ENCODE data around the gene EPB41L5.
"Not testable (repeated sequence)": the region's sequence is repeated elsewhere in the genome, so short reads cannot be mapped to it uniquely, and the experiment has no call there.

The EPB41L5 gene

GRCh38 chr2:120012771-120013596 lies at the start of gene EPB41L5:
TSS of gene EPB41L5 (plus strand) at chr2:120013077. CDS start at chr2:120019085, 6,008 bp downstream.
- no peak for DNase-seq

- DNase-seq, result no peak
These were observed 31.0 kb upstream of the EPB41L5 start for GRCh38 chr2:119981896-119982295.

- DNase-seq, result no peak
These were observed 30.4 kb upstream of the EPB41L5 start for GRCh38 chr2:119982506-119982905.

- no peak for DNase-seq
These were observed 29.8 kb upstream of the EPB41L5 start for GRCh38 chr2:119983108-119983507.

GRCh38 chr2:119996148-119996547 lies 16.7 kb upstream of the EPB41L5 start:
- DNase-seq, result no peak

- DNase-seq, result not testable (repeated sequence)
These were observed 15.7 kb upstream of the EPB41L5 start for GRCh38 chr2:119996896-119997891.

GRCh38 chr2:120001471-120001870 lies 11.4 kb upstream of the EPB41L5 start:
- no peak for DNase-seq

- no peak for DNase-seq
These were observed 8.6 kb upstream of the EPB41L5 start for GRCh38 chr2:120004254-120004653.

GRCh38 chr2:120005834-120006521 lies 6.9 kb upstream of the EPB41L5 start:
- DNase-seq, result no peak

- no peak for DNase-seq
These were observed 5.0 kb upstream of the EPB41L5 start for GRCh38 chr2:120007851-120008250.

GRCh38 chr2:120012363-120012762 lies 514 bp upstream of the EPB41L5 start:
- no peak for DNase-seq

GRCh38 chr2:120013597-120014223 lies 833 bp downstream of the EPB41L5 start:
- DNase-seq, result no peak

GRCh38 chr2:120014226-120014980 lies 1.5 kb downstream of the EPB41L5 start:
- DNase-seq, result no peak

- no peak for DNase-seq
These were observed 3.9 kb downstream of the EPB41L5 start for GRCh38 chr2:120016800-120017199.

GRCh38 chr2:120017201-120017600 lies 4.3 kb downstream of the EPB41L5 start:
- no peak for DNase-seq

GRCh38 chr2:120018549-120018948 lies 5.7 kb downstream of the EPB41L5 start:
- no peak for DNase-seq

- DNase-seq, result no peak
These were observed 7.7 kb downstream of the EPB41L5 start for GRCh38 chr2:120020554-120020953.

GRCh38 chr2:120022505-120022904 lies 9.6 kb downstream of the EPB41L5 start:
- DNase-seq, result not testable (repeated sequence)

- DNase-seq, result no peak
These were observed 14.0 kb downstream of the EPB41L5 start for GRCh38 chr2:120026890-120027289.

- DNase-seq, result no peak
These were observed 15.9 kb downstream of the EPB41L5 start for GRCh38 chr2:120028795-120029194.

All from NK-92 treated with Interleukin-12 subunit alpha and Interleukin-12 subunit beta, amount 100 ng/mL, for 24 hours (cell line).